Measurements from ENCODE around the gene STX1B. TPM values are rescaled to one million over a fixed set of nuclear protein-coding genes. Genes with fewer than 3 reads are reported as not detected.

The STX1B gene
- total RNA-seq, 1 experiment from 2014 or later, result 3.7 TPM

DNA sequence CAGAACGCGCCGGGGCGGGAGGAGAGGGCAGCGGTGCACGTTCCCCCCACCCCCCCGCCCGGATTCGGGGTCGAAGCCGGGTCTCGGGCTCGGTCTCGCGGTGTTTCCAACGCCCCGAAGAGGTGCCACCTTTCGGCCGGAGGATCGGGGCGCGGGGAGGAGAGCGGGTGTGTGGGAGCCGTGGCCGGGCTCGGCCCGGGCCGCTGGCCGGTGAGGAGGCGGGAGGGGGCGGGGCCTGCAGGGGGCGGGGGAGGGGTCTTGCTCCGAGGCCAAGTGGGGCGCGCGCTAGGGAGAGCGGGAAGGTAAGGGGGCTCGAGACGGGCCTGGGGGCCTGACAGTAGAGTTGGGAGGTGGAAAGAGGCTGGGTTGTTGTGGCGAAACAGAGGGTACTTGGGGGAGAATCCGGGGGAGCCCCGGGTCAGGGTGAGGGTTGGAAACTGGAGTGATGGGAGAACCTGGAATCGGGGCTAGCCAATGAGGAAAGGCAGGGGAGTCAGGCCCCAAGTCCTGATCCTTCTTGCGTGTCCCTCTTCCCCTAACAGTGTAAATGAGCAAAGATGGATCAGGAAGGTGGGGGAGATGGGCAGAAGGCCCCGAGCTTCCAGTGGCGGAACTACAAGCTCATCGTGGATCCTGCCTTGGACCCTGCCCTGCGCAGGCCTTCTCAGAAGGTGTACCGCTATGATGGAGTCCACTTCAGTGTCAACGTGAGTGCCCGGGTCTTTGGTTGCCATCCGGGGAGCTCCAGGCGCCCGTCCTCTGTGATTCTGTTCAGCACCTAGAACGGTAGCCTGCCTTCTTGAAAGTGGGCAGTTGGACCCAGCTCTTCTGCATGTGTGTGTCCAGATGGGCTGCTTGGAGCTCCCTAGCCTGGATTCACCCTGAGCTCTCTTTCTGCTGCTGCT lies 52.0 kb downstream of the STX1B start:
- DNase-seq (ENCODE audit: low read depth, low spot score) (no peak), ATAC-seq (peak; percentile 59)
- H3K27me3 ChIP-seq (ENCODE audit: control insufficient read depth, insufficient read depth, low read length), result no peaks in the 10 kb centered on the region
- H3K9me3 ChIP-seq (ENCODE audit: control insufficient read depth, insufficient read depth, low read depth, low read length), result no peaks in the 10 kb centered on the region
- ChIA-PET CTCF (no interaction called here), POLR2A (interaction anchor here (0.5 to 0.6 kb wide), 2 partner anchors 33 to 171 kb away, joined by 3 read pairs; no protein-coding TSS in a partner anchor)
- peaks cover 23% of the 10 kb centered on the region for H3K36me3 ChIP-seq (ENCODE audit: control insufficient read depth, insufficient read depth, low read length)
- peaks cover 24% of the 10 kb centered on the region for H3K4me1 ChIP-seq (ENCODE audit: control insufficient read depth, insufficient read depth, low read length)
- in situ Hi-C loops (cut with HindIII; ENCODE audit: low pct_unique_long_range_greater_than_20kb, low sequenced_read_pairs) (no loop called here), intact Hi-C loops (cut with micrococcal nuclease; ENCODE audit: unreplicated experiment) (no loop called here)
- H3K27ac ChIP-seq (ENCODE audit: low read length), result peak overlapping the region; percentile 67
- no peak for TF ChIP-seq SIN3A (IDR thresholded peaks at IDR 0.05; ENCODE audit: borderline replicate concordance, insufficient read depth, low read depth, low read length)
- TF ChIP-seq POLR2AphosphoS5 (IDR thresholded peaks at IDR 0.05; ENCODE audit: low read depth, low read length), result no peak
- TF ChIP-seq TCF7L2 (IDR thresholded peaks at IDR 0.05; ENCODE audit: low read depth, low read length), result no peak
- TF ChIP-seq, protein P1, sequence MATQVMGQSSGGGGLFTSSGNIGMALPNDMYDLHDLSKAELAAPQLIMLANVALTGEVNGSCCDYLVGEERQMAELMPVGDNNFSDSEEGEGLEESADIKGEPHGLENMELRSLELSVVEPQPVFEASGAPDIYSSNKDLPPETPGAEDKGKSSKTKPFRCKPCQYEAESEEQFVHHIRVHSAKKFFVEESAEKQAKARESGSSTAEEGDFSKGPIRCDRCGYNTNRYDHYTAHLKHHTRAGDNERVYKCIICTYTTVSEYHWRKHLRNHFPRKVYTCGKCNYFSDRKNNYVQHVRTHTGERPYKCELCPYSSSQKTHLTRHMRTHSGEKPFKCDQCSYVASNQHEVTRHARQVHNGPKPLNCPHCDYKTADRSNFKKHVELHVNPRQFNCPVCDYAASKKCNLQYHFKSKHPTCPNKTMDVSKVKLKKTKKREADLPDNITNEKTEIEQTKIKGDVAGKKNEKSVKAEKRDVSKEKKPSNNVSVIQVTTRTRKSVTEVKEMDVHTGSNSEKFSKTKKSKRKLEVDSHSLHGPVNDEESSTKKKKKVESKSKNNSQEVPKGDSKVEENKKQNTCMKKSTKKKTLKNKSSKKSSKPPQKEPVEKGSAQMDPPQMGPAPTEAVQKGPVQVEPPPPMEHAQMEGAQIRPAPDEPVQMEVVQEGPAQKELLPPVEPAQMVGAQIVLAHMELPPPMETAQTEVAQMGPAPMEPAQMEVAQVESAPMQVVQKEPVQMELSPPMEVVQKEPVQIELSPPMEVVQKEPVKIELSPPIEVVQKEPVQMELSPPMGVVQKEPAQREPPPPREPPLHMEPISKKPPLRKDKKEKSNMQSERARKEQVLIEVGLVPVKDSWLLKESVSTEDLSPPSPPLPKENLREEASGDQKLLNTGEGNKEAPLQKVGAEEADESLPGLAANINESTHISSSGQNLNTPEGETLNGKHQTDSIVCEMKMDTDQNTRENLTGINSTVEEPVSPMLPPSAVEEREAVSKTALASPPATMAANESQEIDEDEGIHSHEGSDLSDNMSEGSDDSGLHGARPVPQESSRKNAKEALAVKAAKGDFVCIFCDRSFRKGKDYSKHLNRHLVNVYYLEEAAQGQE (IDR thresholded peaks at IDR 0.05; ENCODE audit: insufficient read depth in 1 of 2, low read depth in 2 of 2, low read length in 1 of 2), result no peak
- TF ChIP-seq, protein P2, sequence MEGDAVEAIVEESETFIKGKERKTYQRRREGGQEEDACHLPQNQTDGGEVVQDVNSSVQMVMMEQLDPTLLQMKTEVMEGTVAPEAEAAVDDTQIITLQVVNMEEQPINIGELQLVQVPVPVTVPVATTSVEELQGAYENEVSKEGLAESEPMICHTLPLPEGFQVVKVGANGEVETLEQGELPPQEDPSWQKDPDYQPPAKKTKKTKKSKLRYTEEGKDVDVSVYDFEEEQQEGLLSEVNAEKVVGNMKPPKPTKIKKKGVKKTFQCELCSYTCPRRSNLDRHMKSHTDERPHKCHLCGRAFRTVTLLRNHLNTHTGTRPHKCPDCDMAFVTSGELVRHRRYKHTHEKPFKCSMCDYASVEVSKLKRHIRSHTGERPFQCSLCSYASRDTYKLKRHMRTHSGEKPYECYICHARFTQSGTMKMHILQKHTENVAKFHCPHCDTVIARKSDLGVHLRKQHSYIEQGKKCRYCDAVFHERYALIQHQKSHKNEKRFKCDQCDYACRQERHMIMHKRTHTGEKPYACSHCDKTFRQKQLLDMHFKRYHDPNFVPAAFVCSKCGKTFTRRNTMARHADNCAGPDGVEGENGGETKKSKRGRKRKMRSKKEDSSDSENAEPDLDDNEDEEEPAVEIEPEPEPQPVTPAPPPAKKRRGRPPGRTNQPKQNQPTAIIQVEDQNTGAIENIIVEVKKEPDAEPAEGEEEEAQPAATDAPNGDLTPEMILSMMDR (IDR thresholded peaks at IDR 0.05), result no peak
- BruUV-seq (replicated peaks), result no TSS peak
- peak overlapping the region; percentile 63 to 80 for H3K4me3 ChIP-seq (ENCODE audit: low read depth in 2 of 2, low read length in 2 of 2)

DNA sequence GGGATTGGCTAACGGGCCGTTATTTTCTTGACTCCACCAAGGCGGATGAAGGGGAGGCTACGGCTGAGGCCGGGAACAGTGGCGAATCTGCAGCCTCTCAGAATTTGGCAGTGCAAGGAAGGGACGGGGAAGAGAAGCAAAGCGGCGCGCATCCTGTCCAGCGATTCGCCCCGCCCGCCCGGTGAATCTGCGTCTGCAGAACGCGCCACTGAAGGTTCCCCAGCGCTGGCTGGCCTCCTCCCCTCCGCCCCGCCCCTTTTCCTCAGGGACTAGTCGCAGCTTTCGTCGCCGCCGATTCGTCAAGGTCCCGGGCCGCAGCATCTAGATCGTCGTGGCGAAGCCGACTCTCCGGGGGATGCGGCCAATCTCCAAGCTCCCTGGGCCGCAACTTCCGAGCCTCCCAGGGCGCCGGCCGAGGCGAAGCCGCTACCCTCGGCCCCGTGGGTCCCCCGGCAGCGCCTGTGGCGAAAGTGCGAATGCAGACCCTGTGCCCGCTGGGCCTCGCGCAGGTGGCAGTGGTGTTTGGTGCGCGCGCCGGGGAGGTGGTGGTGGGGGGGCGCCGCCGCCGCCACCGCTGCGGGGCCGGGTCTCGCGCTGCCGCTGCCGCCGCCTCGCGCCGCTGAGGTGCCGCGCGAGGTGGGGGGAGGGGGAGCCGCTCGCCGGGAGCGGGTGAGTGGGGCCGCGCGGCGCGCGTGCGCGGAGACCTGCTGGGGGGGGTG lies 52.8 kb downstream of the STX1B start, which contains the start of gene SETD1A:
SETD1A (plus strand) TSS at position 299 of the 719 bp plus-strand sequence. CDS start 978 bp downstream, outside the sequence.
- CTCF ChIA-PET, result no interaction called here
- peaks cover 27% of the 10 kb centered on the region for H3K4me1 ChIP-seq (ENCODE audit: control insufficient read depth, insufficient read depth, low read length)
- peak; percentile 90 for ATAC-seq
- no peak for DNase-seq (ENCODE audit: low read depth, low spot score)
- H3K27me3 ChIP-seq (ENCODE audit: control insufficient read depth, insufficient read depth, low read length), result no peaks in the 10 kb centered on the region
- intact Hi-C loops (cut with micrococcal nuclease; ENCODE audit: unreplicated experiment) (no loop called here), in situ Hi-C loops (cut with HindIII; ENCODE audit: low pct_unique_long_range_greater_than_20kb, low sequenced_read_pairs) (no loop called here)
- H3K27ac ChIP-seq (ENCODE audit: low read length), result peak within 1 kb of the TSS; percentile 95
- H3K4me3 ChIP-seq (ENCODE audit: low read depth in 2 of 2, low read length in 2 of 2), result peak within 1 kb of the TSS; percentile 80 to 97
- TF ChIP-seq POLR2AphosphoS5 (IDR thresholded peaks at IDR 0.05; ENCODE audit: low read depth, low read length) (0 out of 2 replicates have a peak, but pooled peaks have one; percentile 1), SIN3A (IDR thresholded peaks at IDR 0.05; ENCODE audit: borderline replicate concordance, insufficient read depth, low read depth, low read length) (0 out of 2 replicates have a peak, but pooled peaks have one; percentile 47), TCF7L2 (IDR thresholded peaks at IDR 0.05; ENCODE audit: low read depth, low read length) (no peak)
- TF ChIP-seq, protein P2 (IDR thresholded peaks at IDR 0.05), result no peak
- TF ChIP-seq, protein P1 (IDR thresholded peaks at IDR 0.05; ENCODE audit: insufficient read depth in 1 of 2, low read depth in 2 of 2, low read length in 1 of 2), result 0 out of 4 replicates have a peak, but pooled peaks of 1 of the 2 experiments have one; percentile 23
- POLR2A ChIA-PET, result no interaction called here
- BruUV-seq (replicated peaks), result no TSS peak
- H3K36me3 ChIP-seq (ENCODE audit: control insufficient read depth, insufficient read depth, low read length), result peaks cover 20% of the 10 kb centered on the region
- no peaks in the 10 kb centered on the region for H3K9me3 ChIP-seq (ENCODE audit: control insufficient read depth, insufficient read depth, low read depth, low read length)

Measured in Panc1 (cell line).